IPS-20b (cell line): ENCODE results near the gene CEP128.

Source experiments
- H3K27ac ChIP-seq: one replicate; pipeline ENCODE4 v1.5.1; 2013; ENCODE audit warnings: low read length
- H3K27me3 ChIP-seq: 2 replicates; pipeline ENCODE4 v1.6.1; 2013; ENCODE audit warnings: mild to moderate bottlenecking, low read length, inconsistent platforms; ENCODE audit not compliant: insufficient read depth
- H3K36me3 ChIP-seq: 2 replicates; pipeline ENCODE4 v1.6.1; 2013; ENCODE audit warnings: low read depth, mild to moderate bottlenecking, inconsistent platforms, low read length, moderate library complexity; ENCODE audit not compliant: insufficient read depth
- H3K4me1 ChIP-seq: 2 replicates; pipeline ENCODE4 v1.6.1; 2013; ENCODE audit warnings: mild to moderate bottlenecking, control low read depth, inconsistent platforms, low read length, moderate library complexity; ENCODE audit not compliant: insufficient read depth
- H3K4me3 ChIP-seq: 2 replicates; pipeline ENCODE4 v1.5.1; 2013; ENCODE audit warnings: mild to moderate bottlenecking, low read length, inconsistent platforms
- H3K9ac ChIP-seq: 2 replicates; pipeline ENCODE4 v1.6.1; 2013; ENCODE audit warnings: low read depth, mild to moderate bottlenecking, inconsistent platforms, low read length, moderate library complexity
- H3K9me3 ChIP-seq: 2 replicates; pipeline ENCODE4 v1.6.1; 2013; ENCODE audit warnings: mild to moderate bottlenecking, low read depth, low read length, inconsistent platforms; ENCODE audit not compliant: insufficient read depth

CEP128 gene

GRCh38 chr14:80768646-80769045 lies 172.9 kb downstream of the CEP128 start:
- Histone ChIP-seq H3K27me3 (no peaks in the 10 kb centered on the region), H3K9me3 (no peaks in the 10 kb centered on the region), H3K4me1 (no peaks in the 10 kb centered on the region), H3K27ac (no peak overlapping the region), H3K4me3 (no peak overlapping the region), H3K9ac (no peak overlapping the region), H3K36me3 (no peaks in the 10 kb centered on the region)

GRCh38 chr14:80764921-80765507 lies 176.5 kb downstream of the CEP128 start:
- H3K4me3 ChIP-seq: no peak overlapping the region
- no peaks in the 10 kb centered on the region for H3K4me1 ChIP-seq
- no peaks in the 10 kb centered on the region for H3K9me3 ChIP-seq
- H3K36me3 ChIP-seq: no peaks in the 10 kb centered on the region
- H3K27me3 ChIP-seq: no peaks in the 10 kb centered on the region
- H3K27ac ChIP-seq: no peak overlapping the region
- no peak overlapping the region for H3K9ac ChIP-seq

- no peak overlapping the region for H3K9ac ChIP-seq
- no peak overlapping the region for H3K27ac ChIP-seq
- H3K4me1 ChIP-seq: no peaks in the 10 kb centered on the region
- no peaks in the 10 kb centered on the region for H3K9me3 ChIP-seq
- H3K36me3 ChIP-seq: no peaks in the 10 kb centered on the region
- H3K27me3 ChIP-seq: no peaks in the 10 kb centered on the region
- no peak overlapping the region for H3K4me3 ChIP-seq
These were observed 177.0 kb downstream of the CEP128 start for GRCh38 chr14:80764496-80764895.

- Histone ChIP-seq H3K9me3 (no peaks in the 10 kb centered on the region), H3K27ac (no peak overlapping the region), H3K27me3 (no peaks in the 10 kb centered on the region), H3K4me3 (no peak overlapping the region), H3K4me1 (no peaks in the 10 kb centered on the region), H3K9ac (no peak overlapping the region), H3K36me3 (no peaks in the 10 kb centered on the region)
These were observed 178.8 kb downstream of the CEP128 start for GRCh38 chr14:80762641-80763228.

- Histone ChIP-seq H3K9ac (no peak overlapping the region), H3K27ac (no peak overlapping the region), H3K4me1 (no peaks in the 10 kb centered on the region), H3K9me3 (no peaks in the 10 kb centered on the region), H3K4me3 (no peak overlapping the region), H3K27me3 (no peaks in the 10 kb centered on the region), H3K36me3 (no peaks in the 10 kb centered on the region)
These were observed 186.8 kb downstream of the CEP128 start for GRCh38 chr14:80754696-80755095.

- Histone ChIP-seq H3K4me3 (no peak overlapping the region), H3K9ac (no peak overlapping the region), H3K4me1 (no peaks in the 10 kb centered on the region; the same call in 1 of the 2 replicates), H3K9me3 (no peaks in the 10 kb centered on the region), H3K27me3 (no peaks in the 10 kb centered on the region), H3K27ac (no peak overlapping the region), H3K36me3 (no peaks in the 10 kb centered on the region)
These were observed 190.3 kb downstream of the CEP128 start for GRCh38 chr14:80751285-80751684.

GRCh38 chr14:80726211-80726610 lies 215.3 kb downstream of the CEP128 start:
- H3K4me3 ChIP-seq: no peak overlapping the region
- H3K4me1 ChIP-seq: no peaks in the 10 kb centered on the region
- no peaks in the 10 kb centered on the region for H3K36me3 ChIP-seq
- no peaks in the 10 kb centered on the region for H3K27me3 ChIP-seq
- no peaks in the 10 kb centered on the region for H3K9me3 ChIP-seq
- H3K27ac ChIP-seq: no peak overlapping the region
- no peak overlapping the region for H3K9ac ChIP-seq

- Histone ChIP-seq H3K4me1 (no peaks in the 10 kb centered on the region), H3K9ac (no peak overlapping the region), H3K27ac (no peak overlapping the region), H3K36me3 (no peaks in the 10 kb centered on the region), H3K9me3 (no peaks in the 10 kb centered on the region), H3K4me3 (no peak overlapping the region), H3K27me3 (no peaks in the 10 kb centered on the region)
These were observed 222.6 kb downstream of the CEP128 start for GRCh38 chr14:80718940-80719339.

GRCh38 chr14:80714474-80714873 lies 227.1 kb downstream of the CEP128 start:
- Histone ChIP-seq H3K27ac (no peak overlapping the region), H3K4me1 (no peaks in the 10 kb centered on the region), H3K36me3 (no peaks in the 10 kb centered on the region), H3K27me3 (no peaks in the 10 kb centered on the region), H3K4me3 (no peak overlapping the region), H3K9ac (no peak overlapping the region), H3K9me3 (no peaks in the 10 kb centered on the region)

GRCh38 chr14:80713076-80713850 lies 228.3 kb downstream of the CEP128 start:
- Histone ChIP-seq H3K27me3 (no peaks in the 10 kb centered on the region), H3K4me1 (no peaks in the 10 kb centered on the region), H3K9ac (no peak overlapping the region), H3K9me3 (no peaks in the 10 kb centered on the region), H3K4me3 (no peak overlapping the region), H3K36me3 (no peaks in the 10 kb centered on the region), H3K27ac (no peak overlapping the region)

GRCh38 chr14:80705241-80705980 lies 236.1 kb downstream of the CEP128 start:
- Histone ChIP-seq H3K9me3 (no peaks in the 10 kb centered on the region), H3K27me3 (no peaks in the 10 kb centered on the region), H3K36me3 (no peaks in the 10 kb centered on the region), H3K4me1 (no peaks in the 10 kb centered on the region), H3K4me3 (no peak overlapping the region), H3K27ac (no peak overlapping the region), H3K9ac (no peak overlapping the region)
